Uterus (tissue), 4 donors: ENCODE measurements around the gene SETD3. TPM values are rescaled to one million over a fixed set of nuclear protein-coding genes. Genes with fewer than 3 reads are reported as not detected.

Experiments
- DNase-seq, 2 donors: peaks; one replicate each; pipeline ENCODE4 v3.0.0-alpha.2; 2019 to 2020
- H3K27ac ChIP-seq, 2 donors: fragments of 200-600 bp; sonication (generic); 1 replicate in 1 of 2; 2 replicates in 1 of 2; pipeline ENCODE4 v1.5.1; 2016 to 2018
- H3K27me3 ChIP-seq, 2 donors: fragments of 200-600 bp; sonication (generic); one replicate each; pipeline ENCODE4 v1.5.1; 2018 to 2019; ENCODE audit warnings: control low read depth in 1 of 2
- H3K36me3 ChIP-seq, 2 donors: fragments of 200-600 bp; sonication (generic); one replicate each; pipeline ENCODE4 v1.5.1; 2019; ENCODE audit warnings: control low read depth in 1 of 2
- H3K4me1 ChIP-seq, 2 donors: fragments of 200-600 bp; sonication (generic); one replicate each; pipeline ENCODE4 v1.5.1; 2018 to 2019; ENCODE audit warnings: control low read depth in 1 of 2
- H3K4me3 ChIP-seq, 2 donors: fragments of 200-600 bp; sonication (generic); 1 replicate in 1 of 2; 2 replicates in 1 of 2; pipeline ENCODE4 v1.5.1; 2018 to 2019; ENCODE audit warnings: mild to moderate bottlenecking in 1 of 2
- H3K9me3 ChIP-seq, 2 donors: fragments of 200-600 bp; sonication (generic); one replicate each; pipeline ENCODE4 v1.5.1; 2019; ENCODE audit warnings: control low read depth in 1 of 2
- POLR2A ChIP-seq, 2 donors: fragments of 450-650 bp; IDR thresholded peaks; one replicate each; pipeline ENCODE4 v1.6.1; 2016; ENCODE audit warnings: antibody characterized with exemption in 2 of 2, mild to moderate bottlenecking in 1 of 2, moderate library complexity in 1 of 2
- intact Hi-C: fragments of 100-400 bp; cut with DNase I; formaldehyde crosslinking; loops from one replicate; pipeline ENCODE4 v1.15.1; 2023; ENCODE audit warnings: low total_unique reads
- total RNA-seq, 4 donors: library from RNA; depleted of rRNA in 3 of 4; stranded (reverse); fragments of >200 nt in 3 of 4; gene quantifications; one replicate each; pipeline versions ENCODE4 v1.1.0 to v1.2.4, GENCODE V29; 2014 to 2023
- TF ChIP-seq, protein P1 (sequence below), 4 experiments: fragments of 200-600 bp in 2 of 4; fragments of 450-650 bp in 2 of 4; sonication (generic) in 2 of 4; IDR thresholded peaks; one replicate each; pipeline ENCODE4 v1.5.1; 2016 to 2019; ENCODE audit warnings: antibody characterized with exemption in 4 of 4, mild to moderate bottlenecking in 2 of 4, moderate library complexity in 1 of 4
- donor health status: DM: yes; HTN: yes; CAD: no.

The SETD3 gene
- total RNA-seq, 4 donors from 2014 or later: 98.1 to 151 (median 121) TPM

DNA sequence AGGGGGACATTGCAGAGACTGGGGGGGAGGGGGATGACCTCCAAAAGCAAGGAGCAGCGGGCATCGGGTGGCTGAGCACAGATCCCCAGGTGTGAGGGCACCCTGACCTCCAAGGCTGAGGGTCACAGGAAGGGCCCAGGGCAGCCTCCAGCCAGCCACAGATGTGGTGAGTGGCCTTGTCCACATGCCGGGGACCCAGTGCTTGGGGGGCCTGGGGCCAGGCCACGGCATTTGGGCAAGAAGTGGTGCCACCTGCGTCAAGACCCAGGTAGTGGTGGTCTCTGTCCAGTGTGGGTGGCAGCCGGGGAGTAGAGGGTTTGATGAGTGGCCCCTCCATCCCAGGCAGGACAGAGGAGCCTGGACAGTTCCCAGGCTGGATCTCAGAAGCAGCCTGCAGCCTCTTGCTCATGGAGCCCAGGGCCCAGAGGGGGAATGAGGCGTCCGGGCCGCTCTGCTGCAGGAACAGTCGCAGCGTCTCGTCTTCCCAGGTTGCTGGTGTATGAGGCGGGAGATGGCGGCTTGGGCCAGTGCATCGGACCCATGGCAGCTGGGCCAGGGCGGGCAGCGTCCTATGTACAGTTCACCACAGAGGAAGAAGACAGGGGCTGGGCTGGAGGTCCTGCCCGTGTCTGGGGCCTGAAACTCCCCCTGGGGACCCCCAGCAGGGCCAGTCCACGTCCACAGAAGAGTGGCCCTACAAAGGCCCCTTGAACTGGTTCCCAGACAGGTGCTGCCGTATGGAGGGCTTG, 34.1 kb upstream of the SETD3 start:
- intact Hi-C loops: no loop called here
- Histone ChIP-seq H3K36me3 (no peaks in the 10 kb centered on the region), H3K27ac (no peak overlapping the region), H3K4me1 (no peaks in the 10 kb centered on the region), H3K9me3 (no peaks in the 10 kb centered on the region), H3K27me3 (no peaks in the 10 kb centered on the region), H3K4me3 (no peak overlapping the region)
- DNase-seq: no peak
- TF ChIP-seq, protein P1, sequence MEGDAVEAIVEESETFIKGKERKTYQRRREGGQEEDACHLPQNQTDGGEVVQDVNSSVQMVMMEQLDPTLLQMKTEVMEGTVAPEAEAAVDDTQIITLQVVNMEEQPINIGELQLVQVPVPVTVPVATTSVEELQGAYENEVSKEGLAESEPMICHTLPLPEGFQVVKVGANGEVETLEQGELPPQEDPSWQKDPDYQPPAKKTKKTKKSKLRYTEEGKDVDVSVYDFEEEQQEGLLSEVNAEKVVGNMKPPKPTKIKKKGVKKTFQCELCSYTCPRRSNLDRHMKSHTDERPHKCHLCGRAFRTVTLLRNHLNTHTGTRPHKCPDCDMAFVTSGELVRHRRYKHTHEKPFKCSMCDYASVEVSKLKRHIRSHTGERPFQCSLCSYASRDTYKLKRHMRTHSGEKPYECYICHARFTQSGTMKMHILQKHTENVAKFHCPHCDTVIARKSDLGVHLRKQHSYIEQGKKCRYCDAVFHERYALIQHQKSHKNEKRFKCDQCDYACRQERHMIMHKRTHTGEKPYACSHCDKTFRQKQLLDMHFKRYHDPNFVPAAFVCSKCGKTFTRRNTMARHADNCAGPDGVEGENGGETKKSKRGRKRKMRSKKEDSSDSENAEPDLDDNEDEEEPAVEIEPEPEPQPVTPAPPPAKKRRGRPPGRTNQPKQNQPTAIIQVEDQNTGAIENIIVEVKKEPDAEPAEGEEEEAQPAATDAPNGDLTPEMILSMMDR (IDR thresholded peaks at IDR 0.05): no peak
- no peak for TF ChIP-seq POLR2A (IDR thresholded peaks at IDR 0.05)

DNA sequence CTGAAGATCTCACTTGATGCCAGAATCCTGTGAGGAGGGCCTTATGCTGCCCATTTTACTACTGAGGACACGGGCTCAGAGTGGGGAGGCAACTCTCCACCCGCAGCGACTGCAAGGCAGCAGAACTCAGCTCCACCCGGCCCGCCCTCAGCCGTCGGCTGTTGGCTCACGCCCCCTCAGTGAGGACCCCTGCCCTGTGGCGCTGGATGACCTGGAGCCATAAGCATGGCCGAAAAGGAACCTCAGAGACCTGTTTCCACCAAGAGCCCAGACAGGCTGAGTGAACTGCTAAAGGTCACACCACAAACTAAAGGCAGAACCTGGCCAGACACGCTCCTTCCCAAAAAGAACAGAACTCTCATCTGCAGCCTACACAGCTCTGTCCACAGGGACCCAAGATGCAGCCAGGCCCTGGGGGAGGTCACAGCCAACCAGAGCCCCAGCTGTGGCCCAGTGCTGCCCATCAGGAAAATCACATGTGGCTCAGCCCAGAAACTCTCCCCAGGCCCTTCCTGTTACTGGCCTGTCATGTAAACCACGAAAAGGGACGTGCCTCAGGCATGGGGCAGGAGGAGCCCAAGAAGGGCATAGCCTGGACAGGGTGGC, 33.4 kb upstream of the SETD3 start:
- Histone ChIP-seq H3K4me3 (no peak overlapping the region), H3K27me3 (no peaks in the 10 kb centered on the region), H3K27ac (no peak overlapping the region), H3K36me3 (no peaks in the 10 kb centered on the region), H3K9me3 (no peaks in the 10 kb centered on the region), H3K4me1 (no peaks in the 10 kb centered on the region)
- DNase-seq: no peak
- no peak for TF ChIP-seq POLR2A (IDR thresholded peaks at IDR 0.05)
- TF ChIP-seq, protein P1 (IDR thresholded peaks at IDR 0.05): no peak
- intact Hi-C loops: no loop called here

DNA sequence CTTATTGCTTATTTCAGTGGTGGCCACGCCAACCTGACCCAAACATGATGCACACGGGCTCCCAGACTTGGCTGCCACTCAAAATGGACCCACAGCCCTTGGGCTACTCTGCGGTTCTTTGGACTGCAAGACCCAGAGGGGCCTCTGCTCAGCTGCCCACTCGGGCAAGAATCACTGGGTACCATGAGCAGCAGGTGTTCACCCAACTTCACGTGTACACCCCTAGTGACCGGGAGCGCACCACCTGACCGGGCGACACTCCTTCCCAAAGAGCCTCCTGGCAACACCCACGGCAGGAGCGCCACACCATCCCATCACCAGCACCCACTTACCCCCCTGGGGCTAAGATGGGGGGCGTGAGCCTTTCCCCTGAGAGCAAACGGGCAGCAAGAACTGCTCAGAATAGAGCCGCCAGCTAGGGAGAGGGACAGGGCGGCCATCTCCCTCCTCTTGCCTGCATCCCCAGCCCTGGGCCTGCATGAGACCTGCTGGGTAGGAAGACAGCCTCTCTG, 32.6 kb upstream of the SETD3 start:
- intact Hi-C loops: no loop called here
- Histone ChIP-seq H3K27me3 (no peaks in the 10 kb centered on the region), H3K9me3 (no peaks in the 10 kb centered on the region), H3K27ac (no peak overlapping the region), H3K4me1 (no peaks in the 10 kb centered on the region), H3K4me3 (no peak overlapping the region), H3K36me3 (no peaks in the 10 kb centered on the region)
- DNase-seq: peak in 1 of 2 donors; percentile 16
- TF ChIP-seq, protein P1 (IDR thresholded peaks at IDR 0.05): no peak
- no peak for TF ChIP-seq POLR2A (IDR thresholded peaks at IDR 0.05)

DNA sequence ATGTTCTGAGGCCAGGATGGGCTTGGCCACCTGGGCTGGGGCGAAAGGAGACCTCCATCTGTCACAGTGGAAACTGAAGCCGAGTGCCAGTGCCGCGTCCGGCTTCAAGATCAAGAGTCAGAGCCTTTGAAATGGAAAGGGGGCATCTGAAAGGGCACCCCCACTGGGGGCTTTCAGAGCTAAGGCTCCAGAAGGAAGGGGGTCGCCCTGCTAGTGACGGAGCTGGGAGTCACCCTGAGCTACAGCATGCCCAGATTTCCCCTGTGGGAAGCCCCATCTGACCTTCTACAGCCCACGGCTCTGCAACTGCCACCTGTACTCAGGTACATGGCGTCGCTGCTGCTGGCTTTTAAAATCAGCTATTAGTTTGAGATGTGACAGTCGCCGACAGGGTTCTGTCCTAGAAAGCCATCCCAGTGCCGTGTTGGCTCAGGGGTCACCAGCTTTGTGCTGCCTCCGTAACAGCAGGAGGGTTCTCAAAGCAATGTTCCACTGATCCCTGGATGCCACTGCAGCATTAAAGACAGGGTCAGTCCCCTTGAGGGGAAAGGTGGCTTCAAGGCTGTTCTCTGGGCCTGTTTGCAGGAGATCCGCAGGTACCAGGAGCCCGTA, 32.0 kb upstream of the SETD3 start:
- no peak for TF ChIP-seq POLR2A (IDR thresholded peaks at IDR 0.05)
- TF ChIP-seq, protein P1 (IDR thresholded peaks at IDR 0.05): no peak
- Histone ChIP-seq H3K36me3 (no peaks in the 10 kb centered on the region), H3K4me1 (no peaks in the 10 kb centered on the region), H3K27ac (no peak overlapping the region), H3K4me3 (no peak overlapping the region), H3K27me3 (no peaks in the 10 kb centered on the region), H3K9me3 (no peaks in the 10 kb centered on the region)
- intact Hi-C loops: no loop called here
- DNase-seq: no peak

DNA sequence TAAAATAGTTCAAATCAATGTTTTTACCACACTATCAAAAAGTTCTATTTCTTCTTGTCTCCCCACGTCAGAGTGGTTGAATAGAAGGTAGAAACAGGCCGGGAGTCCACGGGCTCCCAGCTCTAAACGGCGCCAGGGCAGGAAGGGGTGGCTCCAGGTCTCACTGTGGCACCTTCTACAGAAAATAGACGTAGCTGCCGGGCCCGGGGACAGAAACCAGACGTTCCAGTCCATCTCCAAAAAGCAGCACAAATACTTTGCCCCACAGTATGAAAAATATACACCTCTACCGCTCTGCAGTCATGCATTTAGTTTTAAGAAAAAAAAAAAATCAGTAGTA, 31.4 kb upstream of the SETD3 start:
- Histone ChIP-seq H3K9me3 (no peaks in the 10 kb centered on the region), H3K27ac (peak overlapping the region; percentile 12 to 16), H3K4me3 (no peak overlapping the region), H3K36me3 (no peaks in the 10 kb centered on the region), H3K27me3 (no peaks in the 10 kb centered on the region), H3K4me1 (no peaks in the 10 kb centered on the region)
- DNase-seq: no peak
- no peak for TF ChIP-seq POLR2A (IDR thresholded peaks at IDR 0.05)
- TF ChIP-seq, protein P1 (IDR thresholded peaks at IDR 0.05): no peak
- intact Hi-C loops: no loop called here
